GM23248 (cell line): ENCODE results near the gene DNAJC12.

Experiments used
- EZH2 ChIP-seq: fragments of 200-600 bp; sonication (generic); IDR thresholded peaks from 2 replicates; pipeline ENCODE4 v1.6.1; 2018; ENCODE audit warnings: antibody characterized with exemption, mild to moderate bottlenecking; ENCODE audit not compliant: insufficient read depth, poor library complexity, severe bottlenecking
- EZH2phosphoT487 ChIP-seq: fragments of 200-600 bp; sonication (generic); IDR thresholded peaks from 2 replicates; pipeline ENCODE4 v1.6.1; 2018; ENCODE audit warnings: antibody characterized with exemption, moderate library complexity, mild to moderate bottlenecking, low read depth; ENCODE audit not compliant: insufficient read depth

- TF ChIP-seq EZH2 (no peak), EZH2phosphoT487 (no peak)
Measured at GRCh38 chr10:67764012-67764822, 73.8 kb downstream of the DNAJC12 start.
